Heart right ventricle (tissue), 16 donors: Measurements from ENCODE around the gene POLR1C. TPM values are rescaled to one million over a fixed set of nuclear protein-coding genes. Genes with fewer than 3 reads are reported as not detected.
A peak's percentile ranks its signal among the peaks of the same experiment; 100 is the strongest.
"Not testable (repeated sequence)": the region's sequence is repeated elsewhere in the genome, so short reads cannot be mapped to it uniquely, and the experiment has no call there.

Experiments
- ATAC-seq, 8 donors: fragments of 200-7000 bp; cut with Tn5 transposase; one replicate each; pipeline ENCODE4 v1.9.1; 2020; ENCODE audit warnings: mild to moderate bottlenecking in 8 of 8, moderate library complexity in 8 of 8, moderate number of reproducible peaks in 1 of 8
- DNase-seq, 2 donors: peaks; one replicate each; pipeline ENCODE4 v3.0.0-alpha.2; 2020
- H3K27ac ChIP-seq, 10 donors: fragments of 200-600 bp; sonication (generic) in 2 of 10; one replicate each; pipeline versions ENCODE4 v1.5.0 to v1.8.0; 2020 to 2022; ENCODE audit warnings: mild to moderate bottlenecking in 3 of 10
- H3K27me3 ChIP-seq, 7 donors: fragments of 200-600 bp; one replicate each; pipeline ENCODE4 v1.8.0; 2021 to 2022; ENCODE audit warnings: mild to moderate bottlenecking in 2 of 7
- H3K36me3 ChIP-seq, 9 donors: fragments of 200-600 bp; sonication (generic) in 1 of 9; one replicate each; pipeline versions ENCODE4 v1.5.0 to v1.8.0; 2020 to 2022; ENCODE audit warnings: mild to moderate bottlenecking in 2 of 9
- H3K4me1 ChIP-seq, 9 donors: fragments of 200-600 bp; sonication (generic) in 1 of 9; one replicate each; pipeline versions ENCODE4 v1.5.0 to v1.8.0; 2020 to 2022; ENCODE audit warnings: mild to moderate bottlenecking in 4 of 9
- H3K4me3 ChIP-seq, 10 donors: fragments of 200-600 bp; sonication (generic) in 2 of 10; one replicate each; pipeline versions ENCODE4 v1.5.0 to v1.8.0; 2020 to 2022; ENCODE audit warnings: mild to moderate bottlenecking in 7 of 10, moderate library complexity in 2 of 10
- H3K9me3 ChIP-seq, 11 donors: fragments of 200-600 bp in 10 of 11; sonication (generic) in 2 of 11; one replicate each; pipeline versions ENCODE4 v1.5.0 to v1.8.0; 2013 to 2022; ENCODE audit warnings: mild to moderate bottlenecking in 2 of 11, control low read depth in 1 of 11, moderate library complexity in 1 of 11
- CTCF ChIP-seq, 9 donors: fragments of 200-600 bp; sonication (generic) in 2 of 9; IDR thresholded peaks; one replicate each; pipeline versions ENCODE4 v1.5.0 to v1.8.0; 2021 to 2022; ENCODE audit warnings: antibody characterized with exemption in 9 of 9, mild to moderate bottlenecking in 5 of 9, moderate library complexity in 1 of 9
- WGBS, 2 donors: extraction: QIAGEN DNeasy Blood & Tissue Kit; methylation state at CpG; one replicate each; pipeline ENCODE4 v1.1.7; 2013; ENCODE audit warnings: inconsistent platforms in 1 of 2; 5-methylcytosine and 5-hydroxymethylcytosine counted together
- intact Hi-C, 10 donors: fragments of 100-400 bp; cut with DNase I; formaldehyde crosslinking; loops; one replicate each; pipeline versions ENCODE4 v1.11.1 to v1.14.2; 2022
- polyA plus RNA-seq, 2 donors: library from polyadenylated mRNA; stranded (reverse); fragments of 200-250 nt; gene quantifications; one replicate each; pipeline ENCODE4 v1.2.3, GENCODE V29; 2013
- total RNA-seq, 10 donors: library from RNA; stranded (reverse); fragmentation: NEBNext Ultra II Directional in 3 of 10; extraction: Animal tissue kit (Norgen Biotek cat#: 25700) in 3 of 10; gene quantifications; one replicate each; pipeline versions ENCODE4 v1.2.1 to v1.2.4, GENCODE V29; 2021 to 2023
- donor health status: Arrhythmogenic right ventricular cardiomyopathy.
- donor health status: ischemic (EF 13 %, LVEDD 7.1; RV severe dilation, severe dysfunction).
- donor health status: healthy with polysubstance abuse.
- donor health status: DM: no; HTN: yes; CAD: no.
- donor health status: DM: no; HTN: no; CAD: no.
- donor health status: ischemic (EF 25% LVEDD 6.9; RV normal size, moderate dysfunction).
- donor health status: ischemic (EF 25% LVEDD 5.7; RV mildly dilated, moderate dysfunction).
- donor health status: healthy.
- donor health status: DM: yes; HTN: yes; CAD: no.
- donor health status: Ischemic cardiomyopathy.
- donor health status: ischemic (EF 35%, LVEDD 5.7; RV mildly dilated, moderate dysfunction).
- donor health status: nonischemic (EF 11% LVEDD 7.7; RV severe dilation, severe dysfunction).
- donor health status: DM: yes; HTN: yes; CAD: no.
- donor health status: PGD.
- donor health status: ischemic (EF 29% LVEDD 5.4; RV normal size, mild dysfunction).
- donor health status: nonischemic (EF 23%, LVEDD 6.1; RV moderate dilation, normal function).

POLR1C gene
- total and polyA plus RNA-seq, 12 donors, result 10.3 to 35.5 (median 15.3) TPM

- WGBS, 2 donors, result 78 to 80% methylated on average over 8 of the region's 8 CpGs
- intact Hi-C loops, result no loop called here
- H3K9me3 ChIP-seq, result no peaks in the 10 kb centered on the region
- TF ChIP-seq CTCF (IDR thresholded peaks at IDR 0.05), result no peak
- peak overlapping the region in 6 of 10 donors; percentile 31 to 78 (median 49) for H3K27ac ChIP-seq
- ATAC-seq (no peak), DNase-seq (no peak)
- H3K36me3 ChIP-seq, result peaks cover 0 to 90% (median 76%) of the 10 kb centered on the region in 9 donors
- H3K27me3 ChIP-seq, result no peaks in the 10 kb centered on the region
- peaks cover 5 to 37% (median 23%) of the 10 kb centered on the region in 9 donors for H3K4me1 ChIP-seq
- no peak overlapping the region for H3K4me3 ChIP-seq
These were observed 5.8 kb downstream of the POLR1C start for GRCh38 chr6:43522547-43523261.

GRCh38 chr6:43523284-43523683 lies 6.4 kb downstream of the POLR1C start:
- Histone ChIP-seq H3K27ac (peak overlapping the region in 3 of 10 donors; percentile 42 to 78 (median 70)), H3K4me3 (no peak overlapping the region), H3K27me3 (no peaks in the 10 kb centered on the region), H3K36me3 (peaks cover 0 to 95% (median 81%) of the 10 kb centered on the region in 9 donors), H3K9me3 (no peaks in the 10 kb centered on the region), H3K4me1 (peaks cover 0 to 31% (median 18%) of the 10 kb centered on the region in 9 donors)
- 94 to 96% methylated on average over 3 of the region's 3 CpGs for WGBS, 2 donors
- intact Hi-C loops, result no loop called here
- DNase-seq (no peak), ATAC-seq (no peak)
- no peak for TF ChIP-seq CTCF (IDR thresholded peaks at IDR 0.05)

- DNase-seq, result no peak
- H3K4me3 ChIP-seq, result no peak overlapping the region
- H3K36me3 ChIP-seq, result peaks cover 0 to 100% (median 91%) of the 10 kb centered on the region in 9 donors
- 89 to 91% methylated on average over 10 of the region's 10 CpGs for WGBS, 2 donors
- TF ChIP-seq CTCF (IDR thresholded peaks at IDR 0.05), result no peak
- H3K9me3 ChIP-seq, result no peaks in the 10 kb centered on the region
- H3K4me1 ChIP-seq, result peaks cover 0 to 23% (median 8%) of the 10 kb centered on the region in 9 donors
- no peak for ATAC-seq
- no peaks in the 10 kb centered on the region for H3K27me3 ChIP-seq
- intact Hi-C loops, result no loop called here
- no peak overlapping the region for H3K27ac ChIP-seq
These were observed 7.6 kb downstream of the POLR1C start for GRCh38 chr6:43524483-43524961.

- Histone ChIP-seq H3K27me3 (no peaks in the 10 kb centered on the region), H3K4me1 (no peaks in the 10 kb centered on the region), H3K9me3 (no peaks in the 10 kb centered on the region), H3K4me3 (no peak overlapping the region), H3K27ac (no peak overlapping the region), H3K36me3 (peaks cover 0 to 96% (median 37%) of the 10 kb centered on the region in 9 donors)
- ATAC-seq (no peak), DNase-seq (no peak)
- no peak for TF ChIP-seq CTCF (IDR thresholded peaks at IDR 0.05)
- intact Hi-C loops, result loop anchor here in 1 of 10 donors (5.0 kb wide), 1 partner anchor 440 kb away; no protein-coding TSS in a partner anchor
- 81 to 84% methylated on average over 1 of the region's 1 CpG for WGBS, 2 donors
These were observed 15.3 kb downstream of the POLR1C start for GRCh38 chr6:43532201-43532600.

- intact Hi-C loops, DNase-seq, H3K4me3 ChIP-seq, H3K27me3 ChIP-seq, H3K9me3 ChIP-seq, ATAC-seq, H3K27ac ChIP-seq, H3K4me1 ChIP-seq: not testable (repeated sequence)
- WGBS, 2 donors, result 96% methylated on average over 14 to 15 of the region's 17 CpGs
- H3K36me3 ChIP-seq, result peaks cover 0 to 96% (median 12%) of the 10 kb centered on the region in 9 donors
These were observed 22.1 kb downstream of the POLR1C start for GRCh38 chr6:43538986-43539385.

GRCh38 chr6:43539409-43539808 lies 22.5 kb downstream of the POLR1C start:
- H3K4me3 ChIP-seq, H3K4me1 ChIP-seq, H3K27me3 ChIP-seq, H3K27ac ChIP-seq, ATAC-seq, H3K9me3 ChIP-seq, DNase-seq, intact Hi-C loops: not testable (repeated sequence)
- 96 to 97% methylated on average over 20 of the region's 20 CpGs for WGBS, 2 donors
- H3K36me3 ChIP-seq, result peaks cover 0 to 97% (median 17%) of the 10 kb centered on the region in 9 donors
